ENCODE measurements around the gene FOXO3. TPM values are rescaled to one million over a fixed set of nuclear protein-coding genes. Genes with fewer than 3 reads are reported as not detected.

The FOXO3 gene
- total and polyA plus RNA-seq, 2 of the 13 experiments (the other 11 are each of a cell fraction or from before 2014, with no cell fraction given), result 16.0 to 22.5 TPM

DNA sequence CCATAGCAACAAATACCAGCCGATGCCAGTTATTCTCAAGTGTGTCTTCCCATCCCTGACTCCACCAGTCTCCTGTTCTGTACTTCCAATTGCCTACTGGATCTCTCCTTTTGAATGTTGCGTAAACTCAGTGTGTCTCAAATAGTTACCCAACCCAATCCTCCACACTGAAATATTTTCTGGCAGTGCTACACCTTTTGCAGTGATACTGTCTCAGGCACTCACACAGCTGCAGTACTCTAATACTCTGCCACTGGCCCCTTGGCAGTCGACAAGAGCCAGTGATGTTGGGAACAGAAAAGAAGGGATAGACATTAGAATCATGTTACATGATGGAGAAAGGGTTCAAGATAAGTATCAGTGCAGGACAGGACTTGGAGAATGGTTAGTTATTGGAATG lies 31.8 kb upstream of the FOXO3 start:
- no peak for FAIRE-seq
- intact Hi-C loops (cut with micrococcal nuclease; ENCODE audit: unreplicated experiment), result loop anchor here (10.0 kb wide), 1 partner anchor 554 kb away; no protein-coding TSS in a partner anchor
- CTCF ChIA-PET (ENCODE audit: low intra/inter-chr PET ratio, low total read pairs), result no interaction called here
- Histone ChIP-seq H2AFZ (ENCODE audit: low read length) (no peak overlapping the region), H3K9me3 (ENCODE audit: low read length) (no peaks in the 10 kb centered on the region), H3K4me2 (ENCODE audit: low read depth, low read length) (no peak overlapping the region), H3K9ac (ENCODE audit: insufficient read depth, low read depth, low read length) (no peak overlapping the region), H3K27ac (ENCODE audit: extremely low read length, insufficient read depth, low read length) (no peak overlapping the region), H3K4me3 (replicated peaks in 1 of 3; ENCODE audit: insufficient read depth in 1 of 3, low read depth in 2 of 3, low read length in 3 of 3) (no peak overlapping the region), H3K36me3 (replicated peaks in 1 of 2; ENCODE audit: control insufficient read depth in 1 of 2, insufficient read depth in 2 of 2, low read length in 2 of 2) (no peaks in the 10 kb centered on the region), H3K79me2 (ENCODE audit: insufficient read depth, low read length) (no peaks in the 10 kb centered on the region), H3K4me1 (ENCODE audit: insufficient read depth, low read length) (peaks cover 6% of the 10 kb centered on the region; the same call in 1 of the 2 replicates), H3K27me3 (ENCODE audit: control insufficient read depth in 1 of 2, insufficient read depth in 2 of 2, low read length in 2 of 2) (no peaks in the 10 kb centered on the region), H4K20me1 (ENCODE audit: insufficient read depth, low read length) (no peaks in the 10 kb centered on the region)
- ATAC-seq, result no peak
- POLR2A ChIA-PET, result no interaction called here
- no peak for DNase-seq (ENCODE audit: low spot score)
- TF ChIP-seq ZNF234 (CRISPR knock-in tag; conservative IDR thresholded peaks at IDR 0.05) (no peak), CEBPB (IDR thresholded peaks at IDR 0.05; ENCODE audit: borderline replicate concordance, low read depth, low read length) (0 out of 2 replicates have a peak, but pooled peaks have one; percentile 21)
- in situ Hi-C loops (cut with HindIII; ENCODE audit: extremely low pct_ligation_motif_present, low pct_unique_long_range_greater_than_20kb), result loop anchor here (5.0 kb wide), 1 partner anchor 417 kb away; no protein-coding TSS in a partner anchor
- 67% methylated on average over 3 of the region's 3 CpGs for WGBS (ENCODE audit: low lambda C conversion rate)
- BruUV-seq (replicated peaks), result no TSS peak

DNA sequence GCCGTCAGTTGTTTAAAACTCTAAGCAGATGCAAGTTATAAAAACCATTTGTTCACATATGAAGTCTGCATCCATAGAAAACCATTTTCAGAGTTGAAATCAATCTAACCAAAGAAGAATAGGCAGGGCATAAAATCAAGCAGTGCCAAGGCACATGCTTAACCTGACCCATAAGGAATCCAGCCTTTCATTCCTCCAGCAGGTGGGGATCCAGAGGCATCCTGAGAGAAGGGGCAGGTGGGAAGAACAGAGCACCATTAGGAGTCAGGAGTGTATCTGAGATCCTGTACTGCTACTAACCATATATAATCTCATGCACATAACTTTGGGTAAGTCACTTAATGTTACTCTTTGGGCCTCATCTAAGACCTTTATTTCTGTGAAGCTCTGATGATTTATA lies 29.4 kb upstream of the FOXO3 start:
- no peaks in the 10 kb centered on the region for H3K36me3 ChIP-seq (replicated peaks in 1 of 2; ENCODE audit: control insufficient read depth in 1 of 2, insufficient read depth in 2 of 2, low read length in 2 of 2)
- no peak overlapping the region for H3K4me3 ChIP-seq (replicated peaks in 1 of 3; ENCODE audit: insufficient read depth in 1 of 3, low read depth in 2 of 3, low read length in 3 of 3)
- 83% methylated on average over 1 of the region's 1 CpG for WGBS (ENCODE audit: low lambda C conversion rate)
- H3K79me2 ChIP-seq (ENCODE audit: insufficient read depth, low read length), result no peaks in the 10 kb centered on the region
- TF ChIP-seq STAG1 (CRISPR knock-in tag; IDR thresholded peaks at IDR 0.05) (peak; percentile 22; the same call in 1 of the 2 replicates), ZNF235 (CRISPR knock-in tag; IDR thresholded peaks at IDR 0.05; ENCODE audit: borderline replicate concordance) (no peak), BRD4 (CRISPR knock-in tag; IDR thresholded peaks at IDR 0.05) (no peak)
- no peaks in the 10 kb centered on the region for H3K9me3 ChIP-seq (ENCODE audit: low read length)
- POLR2A ChIA-PET, result no interaction called here
- H3K27me3 ChIP-seq (ENCODE audit: control insufficient read depth in 1 of 2, insufficient read depth in 2 of 2, low read length in 2 of 2), result no peaks in the 10 kb centered on the region; a peak in 1 of 5 replicates
- CTCF ChIA-PET (ENCODE audit: low intra/inter-chr PET ratio, low total read pairs), result no interaction called here
- H3K9ac ChIP-seq (ENCODE audit: insufficient read depth, low read depth, low read length), result no peak overlapping the region
- in situ Hi-C loops (cut with HindIII; ENCODE audit: extremely low pct_ligation_motif_present, low pct_unique_long_range_greater_than_20kb) (no loop called here), intact Hi-C loops (cut with micrococcal nuclease; ENCODE audit: unreplicated experiment) (no loop called here)
- H3K4me2 ChIP-seq (ENCODE audit: low read depth, low read length), result no peak overlapping the region
- no peak overlapping the region for H2AFZ ChIP-seq (ENCODE audit: low read length)
- no peaks in the 10 kb centered on the region for H4K20me1 ChIP-seq (ENCODE audit: insufficient read depth, low read length)
- no TSS peak for BruUV-seq (replicated peaks)
- H3K4me1 ChIP-seq (ENCODE audit: insufficient read depth, low read length), result peaks cover 24% of the 10 kb centered on the region
- ATAC-seq, result no peak
- FAIRE-seq, result no peak
- no peak overlapping the region for H3K27ac ChIP-seq (ENCODE audit: extremely low read length, insufficient read depth, low read length)
- no peak for DNase-seq (ENCODE audit: low spot score)
